GM21528 (cell line): Measurements from ENCODE around the gene MALAT1.

Experiments used
- ATAC-seq: cut with Tn5 transposase; IDR thresholded peaks from one replicate; pipeline ENCODE4 v1.9.1; 2021; ENCODE audit warnings: mild to moderate bottlenecking, moderate library complexity; ENCODE audit not compliant: unreplicated experiment, low FRiP score

The MALAT1 gene

GRCh38 chr11:65478388-65479183 is 20.3 kb upstream of the MALAT1 start:
- no peak for ATAC-seq

DNA sequence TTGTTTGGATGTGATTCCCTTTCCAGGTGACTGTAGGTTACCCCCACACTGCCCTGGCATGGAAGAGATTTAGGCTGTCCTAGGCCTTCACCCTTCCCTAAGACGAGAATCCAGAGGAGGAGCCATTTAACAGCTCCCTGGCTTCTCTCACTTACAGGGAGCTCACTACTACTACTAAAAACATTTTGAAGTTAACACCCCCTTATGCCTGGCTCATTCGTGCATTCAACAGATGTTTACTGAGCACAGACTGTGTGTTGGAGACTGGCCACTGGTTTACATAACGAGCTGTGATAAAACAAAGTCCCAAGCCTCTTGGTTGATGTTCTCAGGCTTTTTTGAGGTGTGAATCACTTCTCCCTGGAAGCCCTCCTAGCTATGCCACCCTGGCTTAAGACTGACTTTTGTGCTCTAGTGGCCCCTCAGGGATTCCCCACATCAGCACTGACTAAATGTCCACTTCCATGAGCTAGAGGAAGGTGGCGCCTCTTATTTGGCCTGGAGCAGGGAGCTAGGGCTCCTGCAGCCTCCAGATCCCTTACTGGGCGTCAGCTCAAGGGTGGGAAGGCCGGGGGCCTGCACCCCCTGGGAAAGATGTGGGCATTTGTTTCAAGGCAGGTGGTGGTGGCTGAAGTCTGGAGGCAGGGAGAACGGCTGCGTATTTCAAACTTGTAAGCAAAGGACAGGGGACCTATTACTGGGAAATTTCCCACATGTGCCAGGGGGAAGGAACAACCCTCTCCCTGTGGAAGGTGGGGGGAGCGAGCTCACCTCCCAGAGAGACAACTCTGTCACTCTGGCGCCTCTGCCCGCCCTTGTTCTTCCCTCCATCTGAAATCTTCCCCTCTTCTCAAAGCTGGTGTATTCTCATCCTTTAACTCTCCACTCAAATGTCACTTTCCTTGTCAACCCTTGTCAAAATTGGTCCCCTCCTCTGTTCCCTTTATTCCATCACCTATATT is 19.4 kb upstream of the MALAT1 start:
- no peak for ATAC-seq

GRCh38 chr11:65482306-65482850 is 16.5 kb upstream of the MALAT1 start:
- ATAC-seq: no peak

- no peak for ATAC-seq
Observed at GRCh38 chr11:65485920-65486219, 13.0 kb upstream of the MALAT1 start.

DNA sequence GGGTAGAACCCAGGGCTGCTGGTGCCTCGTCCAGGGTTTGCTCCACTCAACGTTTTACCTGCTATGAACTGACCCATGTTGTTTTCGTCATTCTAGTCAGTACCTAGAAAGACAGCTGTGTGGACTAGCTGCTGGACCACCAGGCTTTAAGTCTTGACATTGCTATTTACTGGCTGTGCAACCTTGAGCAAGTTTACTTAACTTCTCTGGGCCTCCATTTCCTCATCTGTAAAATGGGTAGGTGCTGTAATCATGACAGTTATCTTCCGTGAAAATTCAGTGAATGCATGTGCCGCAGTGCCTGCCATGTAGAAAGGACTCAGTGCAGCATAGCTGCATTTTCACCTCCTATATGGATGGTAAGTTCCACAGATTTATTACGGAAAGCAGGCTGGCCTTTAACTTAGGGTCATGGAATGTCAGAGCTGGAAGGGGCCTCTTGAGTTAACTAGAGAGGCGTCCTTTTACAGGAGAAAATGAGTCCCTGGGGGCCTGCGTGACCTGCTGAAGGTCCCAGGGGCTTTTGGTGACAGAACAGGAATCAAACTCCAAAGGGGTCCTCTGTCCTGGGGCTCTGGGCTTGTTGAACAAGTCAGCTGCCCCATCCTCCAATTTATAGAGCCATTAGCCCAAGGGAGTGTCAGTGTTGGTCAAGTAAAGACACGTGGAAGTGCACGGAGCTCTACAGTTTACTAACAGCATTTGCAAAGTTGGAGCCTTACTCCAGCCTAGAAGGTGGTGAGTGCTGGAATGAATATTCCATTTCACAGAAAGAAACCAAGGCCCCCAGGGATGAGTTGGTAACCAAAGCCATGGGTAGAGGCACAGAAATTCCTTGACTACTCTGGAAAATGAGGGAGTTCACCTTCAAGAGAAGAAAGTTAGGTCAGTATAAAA is 12.0 kb upstream of the MALAT1 start:
- ATAC-seq: no peak

- ATAC-seq: no peak
Observed at GRCh38 chr11:65487467-65488272, 11.2 kb upstream of the MALAT1 start.

GRCh38 chr11:65488273-65489034 is 10.4 kb upstream of the MALAT1 start:
- no peak for ATAC-seq

- no peak for ATAC-seq
Observed at GRCh38 chr11:65489035-65489705, 9.7 kb upstream of the MALAT1 start.

- ATAC-seq: no peak
Observed at GRCh38 chr11:65489706-65490320, 9.0 kb upstream of the MALAT1 start.

- no peak for ATAC-seq
Observed at GRCh38 chr11:65491163-65491465, 7.7 kb upstream of the MALAT1 start.

GRCh38 chr11:65491614-65492386 is 7.0 kb upstream of the MALAT1 start:
- ATAC-seq: no peak

DNA sequence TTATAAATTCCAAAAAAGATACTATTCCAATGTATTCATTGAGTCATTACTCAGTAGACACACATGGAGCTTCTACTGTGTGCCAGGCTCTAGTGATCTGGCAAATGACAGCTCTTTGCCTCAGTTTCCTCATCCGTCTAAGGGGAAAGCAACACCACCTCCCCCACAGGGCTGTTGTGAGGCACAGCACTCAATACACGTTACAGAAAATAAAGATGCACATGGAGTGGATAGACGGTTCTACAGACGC is 6.5 kb upstream of the MALAT1 start:
- ATAC-seq: no peak

DNA sequence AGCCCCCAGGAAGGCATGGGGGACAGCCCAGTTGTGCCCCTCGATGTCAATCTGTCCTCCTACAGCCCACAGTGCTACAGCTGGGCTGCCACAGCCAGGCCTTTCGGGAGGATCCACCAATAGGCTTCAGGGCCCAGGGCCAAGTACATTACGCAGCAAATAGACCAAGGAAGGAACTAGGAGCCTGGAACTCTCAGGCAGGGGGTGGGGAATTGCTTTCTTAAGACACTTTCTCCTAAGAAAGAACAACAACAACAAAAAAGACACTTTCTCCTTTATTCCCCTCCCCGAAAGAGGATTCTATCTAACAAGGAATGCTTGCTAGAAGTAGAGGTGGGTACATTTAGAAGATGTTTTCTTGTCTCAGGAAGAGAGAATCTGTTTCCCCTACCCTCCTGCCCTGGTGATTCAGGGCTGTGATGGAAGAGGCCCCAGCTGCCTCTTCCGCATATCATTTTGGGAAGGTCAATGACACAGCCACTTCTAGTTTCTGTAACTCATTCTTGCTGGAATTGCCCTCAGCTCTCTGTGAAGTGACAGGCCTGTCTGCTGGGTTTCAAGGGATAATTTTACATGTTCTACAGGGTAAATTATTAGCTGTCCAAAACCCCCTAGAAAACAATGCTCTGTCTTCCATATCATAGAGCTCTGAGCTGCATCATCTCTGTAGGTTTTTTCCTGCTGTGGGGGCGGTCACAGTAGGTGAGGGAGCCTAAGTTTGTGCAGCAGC is 6.0 kb upstream of the MALAT1 start:
- no peak for ATAC-seq

DNA sequence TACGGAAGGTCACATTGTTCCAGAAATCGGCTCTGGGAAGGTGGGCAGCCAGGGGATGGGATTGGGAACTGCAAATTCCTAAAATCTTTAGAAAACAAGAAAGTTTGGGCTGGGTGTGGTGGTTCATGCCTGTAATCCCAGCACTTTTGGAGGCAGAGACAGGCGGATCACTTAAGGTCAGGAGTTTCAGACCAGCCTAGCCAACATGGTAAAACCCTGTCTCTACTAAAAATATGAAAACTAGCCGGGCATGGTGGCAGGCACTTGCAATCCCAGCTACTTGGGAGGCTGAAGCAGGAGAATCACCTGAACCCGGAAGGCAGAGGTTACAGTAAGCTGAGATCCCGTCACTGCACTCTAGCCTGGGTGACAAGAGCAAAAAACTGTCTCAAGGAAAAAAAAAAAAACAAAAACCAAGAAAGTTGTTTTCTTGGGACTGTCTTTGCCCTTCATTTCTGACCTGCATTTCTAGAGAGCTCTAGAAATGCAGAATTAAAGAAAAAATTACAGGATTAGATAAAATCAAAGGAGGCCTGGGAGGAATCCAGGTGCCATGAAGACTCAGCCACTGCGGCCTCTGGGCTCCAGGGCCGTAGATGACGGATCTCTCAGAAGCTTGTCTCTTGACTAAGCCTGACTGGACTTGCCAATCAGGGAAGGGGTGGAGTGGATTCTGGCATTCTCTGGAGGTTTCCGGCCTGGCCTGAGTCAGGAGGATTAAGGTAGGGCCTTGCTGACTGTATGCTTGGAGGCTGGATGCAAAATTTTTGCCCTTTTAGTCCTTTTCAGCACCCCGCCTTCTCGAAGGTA is 5.3 kb upstream of the MALAT1 start:
- ATAC-seq: no peak

- ATAC-seq: peak; percentile 0
Observed at GRCh38 chr11:65496304-65497140, 2.3 kb upstream of the MALAT1 start.
